ENCODE measurements around the gene OSMR.

DNA sequence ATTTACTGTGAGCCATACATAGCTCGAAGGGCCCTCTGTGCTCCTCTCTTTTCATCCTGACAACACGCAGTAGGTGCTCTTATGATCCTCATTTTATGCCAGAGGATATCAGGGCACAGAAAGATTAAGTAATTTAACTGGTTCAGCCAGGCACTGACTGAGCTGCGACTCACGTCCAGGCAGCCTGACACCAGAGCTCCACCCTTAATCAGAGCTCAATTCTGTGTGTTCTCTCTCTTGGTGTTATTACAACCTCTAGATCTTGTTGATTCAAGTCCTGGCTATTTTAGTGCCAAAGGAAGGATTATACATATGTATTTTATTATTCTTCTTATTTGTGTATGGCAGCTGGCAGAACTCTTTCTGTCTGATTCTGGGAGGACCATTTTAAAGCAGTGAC lies 59.7 kb downstream of the OSMR start:
- TF ChIP-seq, protein P1, sequence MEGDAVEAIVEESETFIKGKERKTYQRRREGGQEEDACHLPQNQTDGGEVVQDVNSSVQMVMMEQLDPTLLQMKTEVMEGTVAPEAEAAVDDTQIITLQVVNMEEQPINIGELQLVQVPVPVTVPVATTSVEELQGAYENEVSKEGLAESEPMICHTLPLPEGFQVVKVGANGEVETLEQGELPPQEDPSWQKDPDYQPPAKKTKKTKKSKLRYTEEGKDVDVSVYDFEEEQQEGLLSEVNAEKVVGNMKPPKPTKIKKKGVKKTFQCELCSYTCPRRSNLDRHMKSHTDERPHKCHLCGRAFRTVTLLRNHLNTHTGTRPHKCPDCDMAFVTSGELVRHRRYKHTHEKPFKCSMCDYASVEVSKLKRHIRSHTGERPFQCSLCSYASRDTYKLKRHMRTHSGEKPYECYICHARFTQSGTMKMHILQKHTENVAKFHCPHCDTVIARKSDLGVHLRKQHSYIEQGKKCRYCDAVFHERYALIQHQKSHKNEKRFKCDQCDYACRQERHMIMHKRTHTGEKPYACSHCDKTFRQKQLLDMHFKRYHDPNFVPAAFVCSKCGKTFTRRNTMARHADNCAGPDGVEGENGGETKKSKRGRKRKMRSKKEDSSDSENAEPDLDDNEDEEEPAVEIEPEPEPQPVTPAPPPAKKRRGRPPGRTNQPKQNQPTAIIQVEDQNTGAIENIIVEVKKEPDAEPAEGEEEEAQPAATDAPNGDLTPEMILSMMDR (conservative IDR thresholded peaks at IDR 0.05 in 1 of 2, IDR thresholded peaks at IDR 0.05 in 1 of 2; ENCODE audit: extremely low read depth in 1 of 2, insufficient read depth in 1 of 2, low read depth in 1 of 2, low read length in 2 of 2): no peak
- no peak for TF ChIP-seq EZH2 (IDR thresholded peaks at IDR 0.05; ENCODE audit: borderline replicate concordance, low read length)
